Measurements from ENCODE around the gene MYCBP2.
"Not testable (repeated sequence)": the region's sequence is repeated elsewhere in the genome, so short reads cannot be mapped to it uniquely, and the experiment has no call there.

Gene MYCBP2

DNA sequence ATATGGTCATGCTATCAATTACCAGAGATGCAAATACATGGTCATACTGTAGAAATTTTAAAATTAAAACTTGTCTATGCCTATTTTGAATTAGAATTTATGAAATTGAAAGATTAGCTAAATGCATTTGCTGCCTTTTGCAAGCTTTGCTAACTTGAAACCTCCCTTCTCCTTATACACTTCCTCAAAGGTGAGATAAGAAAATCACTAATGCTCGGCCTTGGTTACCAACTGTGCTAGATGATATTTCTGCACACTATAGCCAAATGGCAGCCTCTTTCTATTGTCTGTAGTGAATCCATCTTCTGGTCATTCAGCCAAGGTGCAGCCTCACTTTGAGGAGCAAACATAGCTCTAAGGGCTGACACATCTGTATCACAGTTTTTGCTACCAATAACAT, 31.1 kb upstream of the MYCBP2 start:
- Histone ChIP-seq H3K27me3 (ENCODE audit: insufficient read depth, low read length) (no peaks in the 10 kb centered on the region), H3K4me3 (ENCODE audit: low read length) (no peak overlapping the region), H3K9ac (ENCODE audit: low read depth, low read length) (no peak overlapping the region), H3K27ac (ENCODE audit: low read depth, low read length) (no peak overlapping the region), H3K9me3 (ENCODE audit: insufficient read depth, low read depth, low read length) (no peaks in the 10 kb centered on the region), H3K36me3 (ENCODE audit: insufficient read depth, low read length) (no peaks in the 10 kb centered on the region), H3K4me1 (ENCODE audit: insufficient read depth, low read length) (no peaks in the 10 kb centered on the region)
- WGBS, result 92% methylated on average over 1 of the region's 1 CpG

DNA sequence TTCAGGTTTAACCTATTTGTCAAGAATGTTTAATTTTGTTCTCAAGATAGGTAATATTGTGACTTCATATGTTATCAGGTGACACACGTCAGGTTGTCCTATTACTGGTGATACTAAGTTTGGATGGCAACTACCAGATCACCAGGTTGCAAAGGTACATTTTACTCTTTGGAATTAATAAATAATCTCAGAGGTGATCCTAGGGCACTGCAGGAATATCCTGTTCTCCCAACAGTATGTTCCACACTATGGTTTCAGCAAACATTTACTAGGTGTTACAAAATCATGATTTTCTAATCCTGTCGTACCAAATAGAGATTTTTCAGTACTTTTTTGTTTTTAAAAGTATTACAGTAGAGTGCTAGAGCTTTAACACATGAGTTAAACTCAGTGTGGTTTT, 29.3 kb upstream of the MYCBP2 start:
- no peaks in the 10 kb centered on the region for H3K36me3 ChIP-seq (ENCODE audit: insufficient read depth, low read length)
- H3K9me3 ChIP-seq (ENCODE audit: insufficient read depth, low read depth, low read length), result no peaks in the 10 kb centered on the region
- H3K9ac ChIP-seq (ENCODE audit: low read depth, low read length), result no peak overlapping the region
- no peak overlapping the region for H3K27ac ChIP-seq (ENCODE audit: low read depth, low read length)
- 68% methylated on average over 2 of the region's 2 CpGs for WGBS
- no peak overlapping the region for H3K4me3 ChIP-seq (ENCODE audit: low read length)
- H3K4me1 ChIP-seq (ENCODE audit: insufficient read depth, low read length), result no peaks in the 10 kb centered on the region
- no peaks in the 10 kb centered on the region for H3K27me3 ChIP-seq (ENCODE audit: insufficient read depth, low read length)

DNA sequence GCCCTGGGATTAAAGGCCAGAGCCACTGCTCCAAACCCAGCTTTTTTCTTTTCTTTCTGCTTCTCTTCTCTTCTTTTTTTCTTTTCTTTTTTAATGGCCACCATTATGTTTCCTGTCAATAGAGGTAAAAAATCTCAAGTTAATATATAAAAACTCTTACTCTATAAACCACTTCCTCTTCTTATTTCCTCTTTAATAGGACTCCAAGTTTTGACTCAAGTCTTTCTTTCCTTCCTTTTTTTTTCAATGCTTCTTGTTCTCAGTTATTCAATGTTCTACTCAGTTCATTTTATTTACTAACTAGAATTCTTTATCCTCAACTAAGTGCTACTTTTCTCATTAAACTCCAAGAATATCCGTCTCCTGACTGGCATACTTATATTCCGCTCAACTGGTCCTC, 27.1 kb upstream of the MYCBP2 start:
- Histone ChIP-seq H3K36me3 (ENCODE audit: insufficient read depth, low read length) (no peaks in the 10 kb centered on the region), H3K4me3 (ENCODE audit: low read length) (no peak overlapping the region), H3K27ac (ENCODE audit: low read depth, low read length) (no peak overlapping the region), H3K27me3 (ENCODE audit: insufficient read depth, low read length) (no peaks in the 10 kb centered on the region), H3K9ac (ENCODE audit: low read depth, low read length) (no peak overlapping the region), H3K9me3 (ENCODE audit: insufficient read depth, low read depth, low read length) (no peaks in the 10 kb centered on the region), H3K4me1 (ENCODE audit: insufficient read depth, low read length) (no peaks in the 10 kb centered on the region)
- WGBS, result 96% methylated on average over 2 of the region's 2 CpGs

- Histone ChIP-seq H3K36me3 (ENCODE audit: insufficient read depth, low read length) (no peaks in the 10 kb centered on the region), H3K9ac (ENCODE audit: low read depth, low read length) (no peak overlapping the region), H3K27ac (ENCODE audit: low read depth, low read length) (no peak overlapping the region), H3K27me3 (ENCODE audit: insufficient read depth, low read length) (no peaks in the 10 kb centered on the region), H3K4me1 (ENCODE audit: insufficient read depth, low read length) (no peaks in the 10 kb centered on the region), H3K4me3 (ENCODE audit: low read length) (no peak overlapping the region), H3K9me3 (ENCODE audit: insufficient read depth, low read depth, low read length) (no peaks in the 10 kb centered on the region)
- WGBS, result 100% methylated on average over 2 of the region's 3 CpGs
Observed at GRCh38 chr13:77351315-77351714, 24.4 kb upstream of the MYCBP2 start.

DNA sequence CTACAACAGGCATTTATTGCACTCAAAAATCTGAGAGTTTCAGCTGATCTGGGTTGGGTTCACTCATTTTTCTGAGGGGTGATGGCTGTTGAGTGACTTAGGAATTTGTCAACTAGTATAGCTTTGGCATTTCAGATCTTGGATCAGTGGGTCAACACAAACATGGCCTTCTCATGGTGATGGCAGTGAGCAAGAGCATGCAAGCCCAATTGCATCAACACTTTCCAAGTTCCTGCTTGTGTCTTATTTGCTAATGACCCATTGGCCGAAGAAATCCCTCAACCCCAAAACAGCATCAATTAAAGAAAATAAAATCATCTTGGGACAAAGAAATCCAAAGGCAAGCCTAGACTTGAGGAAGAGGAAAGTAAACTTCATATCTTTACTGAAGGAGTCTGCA, 23.9 kb upstream of the MYCBP2 start:
- no peak overlapping the region for H3K9ac ChIP-seq (ENCODE audit: low read depth, low read length)
- WGBS, result 100% methylated on average over 1 of the region's 1 CpG
- no peak overlapping the region for H3K4me3 ChIP-seq (ENCODE audit: low read length)
- no peak overlapping the region for H3K27ac ChIP-seq (ENCODE audit: low read depth, low read length)
- no peaks in the 10 kb centered on the region for H3K4me1 ChIP-seq (ENCODE audit: insufficient read depth, low read length)
- no peaks in the 10 kb centered on the region for H3K9me3 ChIP-seq (ENCODE audit: insufficient read depth, low read depth, low read length)
- no peaks in the 10 kb centered on the region for H3K27me3 ChIP-seq (ENCODE audit: insufficient read depth, low read length)
- H3K36me3 ChIP-seq (ENCODE audit: insufficient read depth, low read length), result no peaks in the 10 kb centered on the region

GRCh38 chr13:77349365-77349764, 22.5 kb upstream of the MYCBP2 start:
- 83% methylated on average over 1 of the region's 1 CpG for WGBS
- no peak overlapping the region for H3K9ac ChIP-seq (ENCODE audit: low read depth, low read length)
- no peak overlapping the region for H3K27ac ChIP-seq (ENCODE audit: low read depth, low read length)
- no peak overlapping the region for H3K4me3 ChIP-seq (ENCODE audit: low read length)
- H3K36me3 ChIP-seq (ENCODE audit: insufficient read depth, low read length), result no peaks in the 10 kb centered on the region
- H3K4me1 ChIP-seq (ENCODE audit: insufficient read depth, low read length), result no peaks in the 10 kb centered on the region
- H3K27me3 ChIP-seq (ENCODE audit: insufficient read depth, low read length), result no peaks in the 10 kb centered on the region
- H3K9me3 ChIP-seq (ENCODE audit: insufficient read depth, low read depth, low read length), result no peaks in the 10 kb centered on the region

GRCh38 chr13:77347351-77347750, 20.5 kb upstream of the MYCBP2 start:
- H3K27me3 ChIP-seq (ENCODE audit: insufficient read depth, low read length); H3K4me1 ChIP-seq (ENCODE audit: insufficient read depth, low read length); H3K9ac ChIP-seq (ENCODE audit: low read depth, low read length); H3K27ac ChIP-seq (ENCODE audit: low read depth, low read length); H3K36me3 ChIP-seq (ENCODE audit: insufficient read depth, low read length); H3K9me3 ChIP-seq (ENCODE audit: insufficient read depth, low read depth, low read length); H3K4me3 ChIP-seq (ENCODE audit: low read length): not testable (repeated sequence)
- WGBS, result 98% methylated on average over 3 of the region's 3 CpGs

- Histone ChIP-seq H3K27ac (ENCODE audit: low read depth, low read length) (no peak overlapping the region), H3K9me3 (ENCODE audit: insufficient read depth, low read depth, low read length) (no peaks in the 10 kb centered on the region), H3K4me3 (ENCODE audit: low read length) (no peak overlapping the region), H3K27me3 (ENCODE audit: insufficient read depth, low read length) (no peaks in the 10 kb centered on the region), H3K36me3 (ENCODE audit: insufficient read depth, low read length) (no peaks in the 10 kb centered on the region), H3K4me1 (ENCODE audit: insufficient read depth, low read length) (no peaks in the 10 kb centered on the region), H3K9ac (ENCODE audit: low read depth, low read length) (no peak overlapping the region)
- WGBS, result 75% methylated on average over 2 of the region's 2 CpGs
Observed at GRCh38 chr13:77345150-77345780, 18.4 kb upstream of the MYCBP2 start.

GRCh38 chr13:77343841-77344240, 16.9 kb upstream of the MYCBP2 start:
- no peak overlapping the region for H3K4me3 ChIP-seq (ENCODE audit: low read length)
- no peaks in the 10 kb centered on the region for H3K9me3 ChIP-seq (ENCODE audit: insufficient read depth, low read depth, low read length)
- H3K36me3 ChIP-seq (ENCODE audit: insufficient read depth, low read length), result no peaks in the 10 kb centered on the region
- H3K27ac ChIP-seq (ENCODE audit: low read depth, low read length), result no peak overlapping the region
- WGBS, result 100% methylated on average over 1 of the region's 4 CpGs
- H3K4me1 ChIP-seq (ENCODE audit: insufficient read depth, low read length), result no peaks in the 10 kb centered on the region
- H3K27me3 ChIP-seq (ENCODE audit: insufficient read depth, low read length), result no peaks in the 10 kb centered on the region
- no peak overlapping the region for H3K9ac ChIP-seq (ENCODE audit: low read depth, low read length)

- Histone ChIP-seq H3K27ac (ENCODE audit: low read depth, low read length) (no peak overlapping the region), H3K9ac (ENCODE audit: low read depth, low read length) (no peak overlapping the region), H3K36me3 (ENCODE audit: insufficient read depth, low read length) (no peaks in the 10 kb centered on the region), H3K27me3 (ENCODE audit: insufficient read depth, low read length) (no peaks in the 10 kb centered on the region), H3K9me3 (ENCODE audit: insufficient read depth, low read depth, low read length) (no peaks in the 10 kb centered on the region), H3K4me3 (ENCODE audit: low read length) (no peak overlapping the region), H3K4me1 (ENCODE audit: insufficient read depth, low read length) (no peaks in the 10 kb centered on the region)
- WGBS, result no CpG with 5 or more reads among the region's 2 CpGs
Observed at GRCh38 chr13:77339408-77339807, 12.5 kb upstream of the MYCBP2 start.

DNA sequence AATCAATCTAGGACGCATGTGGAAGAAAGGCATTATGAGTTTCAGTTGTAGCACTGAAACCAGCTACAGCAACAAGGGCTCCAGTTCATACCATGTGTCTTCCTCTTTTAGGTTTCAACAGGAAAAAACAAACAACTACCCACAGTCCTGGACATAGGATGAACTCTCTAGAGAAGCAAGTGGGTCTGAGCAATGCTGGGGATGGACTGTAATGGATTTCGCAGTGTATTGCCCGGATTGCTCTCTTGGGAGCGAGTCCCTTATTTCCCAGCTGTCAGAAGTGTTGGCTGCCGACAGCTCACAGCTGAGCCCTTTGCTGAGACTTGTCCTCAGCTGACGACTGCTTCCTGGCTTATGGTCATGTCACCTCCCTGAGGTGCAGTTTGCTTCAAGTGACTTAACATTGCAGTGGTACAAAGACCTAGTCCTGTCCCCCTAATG, 12.1 kb upstream of the MYCBP2 start:
- Histone ChIP-seq H3K9me3 (ENCODE audit: insufficient read depth, low read depth, low read length) (no peaks in the 10 kb centered on the region), H3K4me1 (ENCODE audit: insufficient read depth, low read length) (no peaks in the 10 kb centered on the region), H3K36me3 (ENCODE audit: insufficient read depth, low read length) (no peaks in the 10 kb centered on the region), H3K4me3 (ENCODE audit: low read length) (no peak overlapping the region), H3K27me3 (ENCODE audit: insufficient read depth, low read length) (no peaks in the 10 kb centered on the region), H3K27ac (ENCODE audit: low read depth, low read length) (no peak overlapping the region), H3K9ac (ENCODE audit: low read depth, low read length) (no peak overlapping the region)
- 94% methylated on average over 6 of the region's 6 CpGs for WGBS

GRCh38 chr13:77338329-77338728, 11.4 kb upstream of the MYCBP2 start:
- Histone ChIP-seq H3K27me3 (ENCODE audit: insufficient read depth, low read length) (no peaks in the 10 kb centered on the region), H3K36me3 (ENCODE audit: insufficient read depth, low read length) (no peaks in the 10 kb centered on the region), H3K4me1 (ENCODE audit: insufficient read depth, low read length) (no peaks in the 10 kb centered on the region), H3K9me3 (ENCODE audit: insufficient read depth, low read depth, low read length) (no peaks in the 10 kb centered on the region), H3K4me3 (ENCODE audit: low read length) (no peak overlapping the region), H3K27ac (ENCODE audit: low read depth, low read length) (no peak overlapping the region), H3K9ac (ENCODE audit: low read depth, low read length) (no peak overlapping the region)
- 92% methylated on average over 2 of the region's 2 CpGs for WGBS

Data from HUES64 (cell line).